Loucy (cell line): ENCODE data around the gene ALK.

ENCODE experiments used
- H2AFZ ChIP-seq: fragments of 200-600 bp; sonication (generic); 2 replicates; pipeline ENCODE4 v1.6.0; 2016; ENCODE audit warnings: antibody characterized with exemption, mild to moderate bottlenecking, low read length, moderate library complexity
- H3F3A ChIP-seq: fragments of 200-600 bp; 2 replicates; pipeline ENCODE4 v1.6.0; 2016; ENCODE audit warnings: antibody characterized with exemption, low read depth, mild to moderate bottlenecking
- H3K27me3 ChIP-seq: fragments of 200-600 bp; sonication (generic); 2 replicates; pipeline ENCODE4 v1.6.1; 2014; ENCODE audit warnings: low read length, mild to moderate bottlenecking; ENCODE audit not compliant: insufficient read depth, poor library complexity, severe bottlenecking
- H3K36me3 ChIP-seq: fragments of 200-600 bp; sonication (generic); 2 replicates; pipeline ENCODE4 v1.6.1; 2016; ENCODE audit warnings: low read length; ENCODE audit not compliant: insufficient read depth
- H3K4me1 ChIP-seq: fragments of 200-600 bp; sonication (generic); 2 replicates; pipeline ENCODE4 v1.5.1; 2014; ENCODE audit warnings: low read length, mild to moderate bottlenecking; ENCODE audit not compliant: insufficient read depth, poor library complexity, severe bottlenecking
- H3K4me2 ChIP-seq: fragments of 200-600 bp; sonication (generic); 2 replicates; pipeline ENCODE4 v1.6.0; 2014; ENCODE audit warnings: antibody characterized with exemption, low read length, low read depth, mild to moderate bottlenecking; ENCODE audit not compliant: poor library complexity, severe bottlenecking
- H3K4me3 ChIP-seq: fragments of 200-600 bp; sonication (generic); 2 replicates; pipeline ENCODE4 v1.5.1; 2014; ENCODE audit warnings: low read length, mild to moderate bottlenecking, mixed read lengths; ENCODE audit not compliant: poor library complexity, severe bottlenecking
- H3K79me2 ChIP-seq: fragments of 200-600 bp; sonication (generic); 2 replicates; pipeline ENCODE4 v1.6.1; 2014; ENCODE audit warnings: low read length; ENCODE audit not compliant: insufficient read depth
- H3K9ac ChIP-seq: fragments of 200-600 bp; sonication (generic); 2 replicates; pipeline ENCODE4 v1.6.0; 2014; ENCODE audit warnings: mild to moderate bottlenecking, low read depth, low read length, moderate library complexity; ENCODE audit not compliant: poor library complexity, severe bottlenecking
- H3K9me2 ChIP-seq: fragments of 200-600 bp; sonication (generic); replicated peaks from 2 replicates; pipeline ENCODE4 v1.6.1; 2016; ENCODE audit warnings: low read depth, low read length, mixed read lengths
- H3K9me3 ChIP-seq: fragments of 200-600 bp; sonication (generic); 2 replicates; pipeline ENCODE4 v1.6.1; 2014; ENCODE audit warnings: mild to moderate bottlenecking, antibody characterized with exemption, low read length, low read depth; ENCODE audit not compliant: insufficient read depth
- H4K20me1 ChIP-seq: fragments of 200-600 bp; sonication (generic); 2 replicates; pipeline ENCODE4 v1.6.0; 2014; ENCODE audit warnings: antibody characterized with exemption, low read length, mild to moderate bottlenecking; ENCODE audit not compliant: insufficient read depth, poor library complexity, severe bottlenecking
- CTCF ChIP-seq: fragments of 200-600 bp; sonication (generic); conservative IDR thresholded peaks from 2 replicates; pipeline ENCODE4 v1.5.1; 2014; ENCODE audit warnings: mild to moderate bottlenecking, antibody characterized with exemption, low read length
- EZH2phosphoT487 ChIP-seq: fragments of 200-600 bp; IDR thresholded peaks from 2 replicates; pipeline ENCODE4 v1.6.1; 2018; ENCODE audit warnings: antibody characterized with exemption, mild to moderate bottlenecking, moderate library complexity, borderline replicate concordance

The ALK gene

GRCh38 chr2:29787473-29788465, 133.6 kb downstream of the ALK start:
- Histone ChIP-seq H3F3A (no peaks in the 10 kb centered on the region), H3K4me1 (no peaks in the 10 kb centered on the region), H3K9me3 (no peaks in the 10 kb centered on the region), H3K27me3 (no peaks in the 10 kb centered on the region), H3K4me2 (no peak overlapping the region), H3K36me3 (no peaks in the 10 kb centered on the region), H3K79me2 (no peaks in the 10 kb centered on the region), H3K4me3 (no peak overlapping the region), H2AFZ (no peak overlapping the region), H3K9me2 (no peaks in the 10 kb centered on the region), H4K20me1 (no peaks in the 10 kb centered on the region), H3K9ac (no peak overlapping the region)
- no peak for TF ChIP-seq EZH2phosphoT487
- no peak for TF ChIP-seq CTCF

GRCh38 chr2:29786361-29786760, 135.0 kb downstream of the ALK start:
- no peaks in the 10 kb centered on the region for H3K9me3 ChIP-seq
- no peak overlapping the region for H3K9ac ChIP-seq
- no peaks in the 10 kb centered on the region for H3K27me3 ChIP-seq
- no peak overlapping the region for H2AFZ ChIP-seq
- no peak for TF ChIP-seq CTCF
- no peak for TF ChIP-seq EZH2phosphoT487
- no peaks in the 10 kb centered on the region for H3F3A ChIP-seq
- H3K9me2 ChIP-seq = no peaks in the 10 kb centered on the region
- H3K4me2 ChIP-seq = no peak overlapping the region
- no peaks in the 10 kb centered on the region for H4K20me1 ChIP-seq
- no peaks in the 10 kb centered on the region for H3K4me1 ChIP-seq
- no peaks in the 10 kb centered on the region for H3K79me2 ChIP-seq
- no peaks in the 10 kb centered on the region for H3K36me3 ChIP-seq
- no peak overlapping the region for H3K4me3 ChIP-seq

- Histone ChIP-seq H2AFZ (no peak overlapping the region), H3K27me3 (no peaks in the 10 kb centered on the region), H3K9me2 (no peaks in the 10 kb centered on the region), H3K9ac (no peak overlapping the region), H4K20me1 (no peaks in the 10 kb centered on the region), H3K4me1 (no peaks in the 10 kb centered on the region), H3K9me3 (no peaks in the 10 kb centered on the region), H3F3A (no peaks in the 10 kb centered on the region), H3K4me3 (no peak overlapping the region), H3K4me2 (no peak overlapping the region), H3K79me2 (no peaks in the 10 kb centered on the region), H3K36me3 (no peaks in the 10 kb centered on the region)
- TF ChIP-seq CTCF = no peak
- TF ChIP-seq EZH2phosphoT487 = no peak
These were observed 137.7 kb downstream of the ALK start for GRCh38 chr2:29783666-29784065.
